NOMO-1 treated with dmso at 0.1 percent for 144 hours (cell line): ENCODE measurements around the gene THEMIS2.
"Not testable (repeated sequence)": the region's sequence is repeated elsewhere in the genome, so short reads cannot be mapped to it uniquely, and the experiment has no call there.

Experiments used
- DNase-seq: peaks from one replicate; lab custom pipeline; 2025; ENCODE audit not compliant: unreplicated experiment; lab: John Stamatoyannopoulos, UW

THEMIS2 gene

DNA sequence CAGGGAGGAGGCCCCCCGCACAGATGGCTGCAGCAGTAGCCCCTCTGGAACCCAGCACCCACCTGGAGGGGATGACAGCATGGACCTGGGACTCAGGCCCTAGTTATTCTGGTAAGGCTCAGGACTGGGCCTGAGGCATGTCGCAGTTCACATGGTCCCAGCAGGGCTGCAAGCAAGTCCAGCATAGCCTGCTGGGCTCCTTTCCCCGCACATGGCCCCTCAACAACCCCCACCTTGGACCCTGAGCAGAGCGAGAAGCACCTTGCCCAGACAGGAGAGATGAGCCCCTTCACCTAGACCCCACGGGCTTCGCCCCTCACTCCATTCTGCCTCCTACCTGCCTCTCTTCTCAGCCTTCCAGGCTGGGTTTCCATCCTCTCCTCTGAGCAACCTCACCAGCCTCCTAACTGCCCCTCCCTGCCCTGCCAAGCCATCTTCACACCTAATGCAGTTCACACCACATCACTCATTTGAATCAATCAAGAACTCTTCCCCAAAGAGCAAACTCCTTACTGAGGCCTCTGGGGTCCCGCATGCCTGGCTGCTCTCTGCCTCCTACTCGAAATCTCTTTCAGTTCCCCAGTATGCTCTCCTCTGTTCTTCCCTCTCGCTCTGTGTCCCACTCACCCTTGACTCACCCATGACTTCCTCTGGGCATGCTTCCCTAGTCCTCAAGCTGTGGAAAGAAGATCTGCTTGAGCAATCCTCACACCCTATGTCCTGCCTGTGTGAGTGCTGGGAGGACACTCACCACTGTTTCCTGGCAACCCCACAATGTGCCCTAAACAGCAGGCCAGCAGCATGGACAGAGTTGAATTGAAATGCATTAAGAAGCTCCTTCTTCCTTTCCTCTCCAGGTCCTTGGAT, 9.4 kb upstream of the THEMIS2 start:
- DNase-seq: peak; percentile 82

GRCh38 chr1:27863538-27863915, 8.8 kb upstream of the THEMIS2 start:
- DNase-seq: peak; percentile 34

GRCh38 chr1:27864264-27864895, 8.0 kb upstream of the THEMIS2 start:
- DNase-seq: peak; percentile 57

GRCh38 chr1:27865821-27866220, 6.5 kb upstream of the THEMIS2 start:
- DNase-seq: no peak

DNA sequence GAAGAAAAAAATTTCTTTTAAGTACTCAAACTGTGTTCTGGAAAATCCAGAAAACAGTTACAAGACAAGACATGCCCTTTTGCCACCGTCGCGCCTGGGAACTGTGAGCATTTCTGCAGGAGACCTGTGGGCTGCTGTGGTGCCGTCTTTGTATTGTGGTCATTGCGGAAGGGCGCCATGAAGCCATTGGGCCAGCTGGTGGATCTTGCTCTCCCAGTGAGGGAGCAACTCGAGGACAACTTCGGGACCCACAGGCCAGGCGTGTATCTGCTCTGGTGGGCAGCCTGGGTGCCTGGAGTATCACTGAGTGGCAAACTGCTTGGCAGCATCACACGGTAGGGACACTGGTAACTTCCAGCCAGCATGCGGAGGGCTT, 3.8 kb upstream of the THEMIS2 start:
- no peak for DNase-seq

GRCh38 chr1:27868932-27869718, 3.2 kb upstream of the THEMIS2 start:
- DNase-seq: peak; percentile 37

DNA sequence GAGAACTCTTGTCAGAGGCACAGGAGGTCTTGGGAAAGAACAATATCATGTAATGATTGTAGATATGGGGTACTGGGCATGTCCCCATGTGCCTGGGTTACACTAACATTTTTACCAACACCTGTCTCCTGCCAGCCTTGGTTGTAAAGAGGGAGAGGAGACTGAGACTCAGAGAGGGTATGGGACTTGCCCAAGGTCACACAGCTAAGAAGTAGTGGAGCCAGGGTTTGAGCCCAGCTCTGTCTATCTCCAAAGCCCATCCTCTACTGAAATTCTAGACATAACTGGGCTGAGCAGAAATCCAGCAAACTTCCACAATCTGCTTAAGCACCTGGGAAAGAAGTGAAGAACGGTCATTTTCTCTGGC, 2.6 kb upstream of the THEMIS2 start:
- no peak for DNase-seq

DNA sequence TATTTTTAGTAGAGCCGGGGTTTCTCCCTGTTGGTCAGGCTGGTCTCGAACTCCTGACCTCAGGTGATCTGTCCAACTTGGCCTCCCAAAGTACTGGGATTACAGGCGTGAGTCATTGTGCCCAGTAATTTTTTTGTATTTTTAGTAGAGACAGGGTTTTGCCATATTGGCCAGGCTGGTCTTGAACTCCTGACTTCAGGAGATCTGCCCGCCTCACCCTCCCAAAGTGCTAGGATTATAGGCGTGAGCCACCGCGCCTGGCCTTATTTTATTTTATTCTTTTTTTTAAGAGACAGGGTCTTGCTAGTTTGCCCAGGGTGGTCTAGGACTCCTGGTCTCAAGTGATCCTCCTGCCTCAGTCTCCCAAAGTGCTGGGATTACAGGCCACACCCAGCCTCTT, 1.3 kb upstream of the THEMIS2 start:
- DNase-seq: not testable (repeated sequence)

- DNase-seq: no peak
Measured at GRCh38 chr1:27872802-27873551, 633 bp downstream of the THEMIS2 start.

GRCh38 chr1:27873671-27874384, 1.5 kb downstream of the THEMIS2 start:
- peak; percentile 32 for DNase-seq

DNA sequence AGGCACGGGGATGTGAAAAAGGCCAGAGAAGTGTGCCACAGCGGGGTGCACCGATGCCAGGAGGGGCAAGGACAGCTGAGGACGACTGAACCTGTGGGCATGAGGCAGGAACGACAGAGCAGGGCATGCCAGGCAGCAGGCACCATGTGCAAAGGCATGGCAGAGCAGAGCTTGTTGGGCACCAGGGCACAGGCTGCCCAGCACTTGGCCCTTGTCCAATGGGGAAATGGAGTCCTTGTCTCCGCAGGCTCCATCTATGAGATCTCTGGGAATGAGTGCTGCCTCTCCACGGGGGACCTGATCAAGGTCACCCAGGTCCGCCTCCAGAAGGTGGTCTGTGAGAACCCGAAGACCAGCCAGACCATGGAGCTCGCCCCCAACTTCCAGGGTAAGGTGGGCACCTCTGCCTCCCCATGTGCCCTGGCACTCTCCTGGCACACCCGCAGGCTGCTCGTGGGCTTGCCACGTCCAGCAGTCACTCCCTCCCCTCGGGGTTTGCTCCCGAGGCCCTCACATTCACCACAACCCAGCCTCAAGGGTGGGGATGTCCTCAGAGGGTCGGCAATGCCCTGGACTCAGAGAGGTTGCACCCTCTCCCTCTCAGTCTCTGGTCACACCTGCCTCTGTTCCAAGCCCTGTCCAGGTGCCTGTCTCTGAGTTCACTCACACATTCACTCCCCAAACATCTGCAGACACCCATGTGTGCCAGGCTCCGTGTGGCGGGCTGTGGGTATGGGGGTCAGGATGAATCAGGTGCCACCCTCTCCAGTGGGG, 4.2 kb downstream of the THEMIS2 start:
- DNase-seq: no peak

GRCh38 chr1:27877115-27877416, 4.7 kb downstream of the THEMIS2 start:
- DNase-seq: no peak

- DNase-seq: no peak
Measured at GRCh38 chr1:27878039-27878438, 5.7 kb downstream of the THEMIS2 start.

DNA sequence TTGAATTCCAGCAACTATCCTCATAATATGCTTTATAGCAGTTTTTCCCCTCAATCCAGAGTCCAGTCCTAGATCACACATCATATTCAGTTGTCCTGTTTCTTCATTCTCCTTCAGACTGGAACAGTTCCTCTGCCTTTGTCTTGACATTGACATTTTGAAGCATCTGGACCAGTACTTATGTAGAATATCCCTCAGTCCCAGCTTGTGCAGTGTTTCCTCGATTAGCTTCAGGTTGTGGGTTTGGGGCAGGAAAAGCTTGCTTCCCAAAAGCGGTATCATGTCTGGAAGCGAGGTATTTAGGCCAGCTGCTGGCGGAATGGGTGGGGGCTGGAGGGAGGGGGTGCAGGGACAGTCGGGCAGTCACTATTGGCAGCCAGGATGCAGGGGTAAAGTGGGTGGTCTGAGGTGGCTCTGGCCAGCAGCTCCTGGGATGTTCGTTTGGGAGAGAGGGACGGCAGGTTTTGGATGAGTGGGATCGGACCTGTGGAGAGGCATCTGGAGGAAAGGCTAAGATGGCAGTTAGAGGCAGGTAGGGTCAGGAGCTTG, 6.5 kb downstream of the THEMIS2 start:
- DNase-seq: no peak

DNA sequence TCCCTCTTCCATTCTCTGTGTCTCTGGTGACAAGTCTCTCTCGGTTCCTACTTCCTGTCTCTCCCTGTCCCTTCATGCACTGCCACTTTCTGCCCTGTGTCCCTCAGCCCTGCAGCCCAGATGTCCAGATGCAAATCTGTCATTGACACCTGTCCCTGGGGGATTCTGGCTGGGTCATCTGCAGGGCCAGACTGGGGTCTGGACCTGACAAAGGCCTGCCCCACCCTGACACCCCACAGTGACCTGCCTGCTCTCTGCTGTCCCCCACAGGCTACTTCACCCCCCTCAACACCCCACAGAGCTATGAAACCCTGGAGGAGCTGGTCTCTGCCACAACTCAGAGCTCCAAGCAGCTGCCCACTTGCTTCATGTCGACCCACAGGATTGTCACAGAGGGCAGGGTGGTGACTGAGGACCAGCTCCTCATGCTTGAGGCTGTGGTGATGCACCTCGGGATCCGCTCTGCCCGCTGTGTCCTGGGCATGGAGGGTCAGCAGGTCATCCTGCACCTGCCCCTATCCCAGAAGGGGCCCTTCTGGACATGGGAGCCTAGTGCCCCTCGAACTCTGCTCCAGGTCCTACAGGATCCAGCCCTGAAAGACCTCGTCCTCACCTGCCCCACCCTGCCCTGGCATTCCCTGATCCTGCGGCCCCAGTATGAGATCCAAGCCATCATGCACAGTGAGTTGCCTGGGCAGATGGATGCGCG, 7.2 kb downstream of the THEMIS2 start:
- DNase-seq: no peak

GRCh38 chr1:27882543-27882903, 10.2 kb downstream of the THEMIS2 start:
- no peak for DNase-seq

GRCh38 chr1:27883536-27883935, 11.2 kb downstream of the THEMIS2 start:
- DNase-seq: no peak

- DNase-seq: no peak
Measured at GRCh38 chr1:27884006-27884954, 11.9 kb downstream of the THEMIS2 start.
